Heart left ventricle (tissue), 13 donors: ENCODE results near the gene HRH3.

Experiments
- CTCF ChIP-seq, 12 donors: fragments of 200-600 bp; sonication (generic) in 4 of 12; IDR thresholded peaks; one replicate each; pipeline versions ENCODE4 v1.5.0 to v1.8.0; 2018 to 2022; ENCODE audit warnings: antibody characterized with exemption in 12 of 12, mild to moderate bottlenecking in 5 of 12
- POLR2A ChIP-seq, 2 donors: fragments of 450-650 bp; IDR thresholded peaks; one replicate each; pipeline ENCODE4 v1.6.1; 2017; ENCODE audit warnings: antibody characterized with exemption in 2 of 2, mild to moderate bottlenecking in 2 of 2, moderate library complexity in 2 of 2
- donor health status: ischemic (EF 13 %, LVEDD 7.1; RV severe dilation, severe dysfunction).
- donor health status: DM: no; HTN: yes; CAD: no.
- donor health status: DM: no; HTN: no; CAD: no.
- donor health status: ischemic (EF 25% LVEDD 6.9; RV normal size, moderate dysfunction).
- donor health status: ischemic (EF 25% LVEDD 5.7; RV mildly dilated, moderate dysfunction).
- donor health status: ischemic (EF 35%, LVEDD 5.7; RV mildly dilated, moderate dysfunction).
- donor health status: nonischemic (EF 11% LVEDD 7.7; RV severe dilation, severe dysfunction).
- donor health status: DM: yes; HTN: yes; CAD: no.
- donor health status: PGD.
- donor health status: ischemic (EF 29% LVEDD 5.4; RV normal size, mild dysfunction).
- donor health status: nonischemic (EF 23%, LVEDD 6.1; RV moderate dilation, normal function).

GRCh38 chr20:62269378-62269777, 49.3 kb upstream of the HRH3 start:
- TF ChIP-seq POLR2A (IDR thresholded peaks at IDR 0.05) (no peak), CTCF (IDR thresholded peaks at IDR 0.05) (no peak)
